Panc1 (cell line): ENCODE results near the gene ZFHX2. TPM values are rescaled to one million over a fixed set of nuclear protein-coding genes. Genes with fewer than 3 reads are reported as not detected.

Experiments
- ATAC-seq: fragments of 200-7000 bp; cut with Tn5 transposase; 2 replicates; pipeline ENCODE4 v1.9.1; 2020; ENCODE audit warnings: mild to moderate bottlenecking, moderate library complexity
- BruUV-seq: library from RNA; stranded (reverse); fragments of 400-500 nt; replicated peaks from 2 replicates; lab custom pipeline; 2021; lab: Mats Ljungman, UMichigan
- CTCF ChIA-PET: fragments of 300-600 bp; sonication (Branson Sonifier 250); formaldehyde crosslinking; loops from one replicate; lab custom pipeline; 2022; ENCODE audit warnings: antibody characterized with exemption; lab: Charles Lee
- POLR2A ChIA-PET: fragments of 300-600 bp; sonication (Branson Sonifier 250); formaldehyde crosslinking; loops from one replicate; lab custom pipeline; 2022; ENCODE audit warnings: antibody characterized with exemption; lab: Charles Lee
- DNase-seq: peaks from one replicate; pipeline ENCODE4 v3.0.0-alpha.2; 2010; ENCODE audit warnings: low read depth, low spot score
- H3K27ac ChIP-seq: 2 replicates; pipeline ENCODE4 v1.5.1; 2011; ENCODE audit warnings: mild to moderate bottlenecking, low read length, inconsistent platforms
- H3K27me3 ChIP-seq: fragments of 200-500 bp; sonication (Bioruptor generic); 2 replicates; pipeline ENCODE4 v1.6.0; 2014; ENCODE audit warnings: low read length, inconsistent platforms; ENCODE audit not compliant: control insufficient read depth, insufficient read depth
- H3K36me3 ChIP-seq: fragments of 200-500 bp; sonication (Bioruptor generic); 2 replicates; pipeline ENCODE4 v1.5.1; 2014; ENCODE audit warnings: inconsistent platforms, mild to moderate bottlenecking, low read length, moderate library complexity; ENCODE audit not compliant: control insufficient read depth, insufficient read depth
- H3K4me1 ChIP-seq: 2 replicates; pipeline ENCODE4 v1.5.1; 2011; ENCODE audit warnings: inconsistent platforms, mild to moderate bottlenecking, low read length, moderate library complexity; ENCODE audit not compliant: control insufficient read depth, insufficient read depth
- H3K4me3 ChIP-seq, 2 experiments: 2 replicates each; pipeline ENCODE4 v1.5.1; 2011 to 2012; ENCODE audit warnings: low read depth in 2 of 2, low read length in 2 of 2, mild to moderate bottlenecking in 2 of 2, inconsistent platforms in 1 of 2, moderate library complexity in 1 of 2
- H3K9me3 ChIP-seq: fragments of 200-500 bp; sonication (Bioruptor generic); 2 replicates; pipeline ENCODE4 v1.5.1; 2014; ENCODE audit warnings: low read depth, mild to moderate bottlenecking, inconsistent platforms, low read length, moderate library complexity; ENCODE audit not compliant: control insufficient read depth, insufficient read depth
- POLR2AphosphoS5 ChIP-seq: IDR thresholded peaks from 2 replicates; pipeline ENCODE4 v1.6.1; 2012; ENCODE audit warnings: mild to moderate bottlenecking, low read depth, low read length, moderate library complexity
- SIN3A ChIP-seq: IDR thresholded peaks from 2 replicates; pipeline ENCODE4 v1.6.1; 2012; ENCODE audit warnings: low read depth, mild to moderate bottlenecking, low read length, moderate library complexity, borderline replicate concordance; ENCODE audit not compliant: insufficient read depth
- TCF7L2 ChIP-seq: IDR thresholded peaks from 2 replicates; pipeline ENCODE4 v1.6.1; 2011; ENCODE audit warnings: mild to moderate bottlenecking, low read depth, low read length, inconsistent platforms
- in situ Hi-C: cut with HindIII; loops from 2 replicates; pipeline ENCODE4 v1.10.0; 2016; ENCODE audit warnings: low sequenced_read_pairs, low pct_unique_long_range_greater_than_20kb
- intact Hi-C: fragments of 100-400 bp; cut with micrococcal nuclease; formaldehyde crosslinking; loops from one replicate; pipeline ENCODE4 v1.10.0; 2022; ENCODE audit not compliant: unreplicated experiment
- total RNA-seq: library from RNA; stranded (reverse); gene quantifications from one replicate; pipeline ENCODE4 v1.2.1, GENCODE V29; 2021; ENCODE audit not compliant: unreplicated experiment
- TF ChIP-seq, protein P1 (sequence below): fragments of 450-650 bp; IDR thresholded peaks from 2 replicates; pipeline ENCODE4 v1.5.1; 2017; ENCODE audit warnings: mild to moderate bottlenecking
- TF ChIP-seq, protein P2 (sequence below), 2 experiments: IDR thresholded peaks; 2 replicates each; pipeline ENCODE4 v1.6.1; 2011 to 2012; ENCODE audit warnings: low read depth in 2 of 2, control low read depth in 1 of 2, low read length in 1 of 2, mild to moderate bottlenecking in 1 of 2, moderate library complexity in 1 of 2; ENCODE audit not compliant: insufficient read depth in 1 of 2

Gene ZFHX2
- total RNA-seq, 1 experiment from 2014 or later = 2.4 TPM

DNA sequence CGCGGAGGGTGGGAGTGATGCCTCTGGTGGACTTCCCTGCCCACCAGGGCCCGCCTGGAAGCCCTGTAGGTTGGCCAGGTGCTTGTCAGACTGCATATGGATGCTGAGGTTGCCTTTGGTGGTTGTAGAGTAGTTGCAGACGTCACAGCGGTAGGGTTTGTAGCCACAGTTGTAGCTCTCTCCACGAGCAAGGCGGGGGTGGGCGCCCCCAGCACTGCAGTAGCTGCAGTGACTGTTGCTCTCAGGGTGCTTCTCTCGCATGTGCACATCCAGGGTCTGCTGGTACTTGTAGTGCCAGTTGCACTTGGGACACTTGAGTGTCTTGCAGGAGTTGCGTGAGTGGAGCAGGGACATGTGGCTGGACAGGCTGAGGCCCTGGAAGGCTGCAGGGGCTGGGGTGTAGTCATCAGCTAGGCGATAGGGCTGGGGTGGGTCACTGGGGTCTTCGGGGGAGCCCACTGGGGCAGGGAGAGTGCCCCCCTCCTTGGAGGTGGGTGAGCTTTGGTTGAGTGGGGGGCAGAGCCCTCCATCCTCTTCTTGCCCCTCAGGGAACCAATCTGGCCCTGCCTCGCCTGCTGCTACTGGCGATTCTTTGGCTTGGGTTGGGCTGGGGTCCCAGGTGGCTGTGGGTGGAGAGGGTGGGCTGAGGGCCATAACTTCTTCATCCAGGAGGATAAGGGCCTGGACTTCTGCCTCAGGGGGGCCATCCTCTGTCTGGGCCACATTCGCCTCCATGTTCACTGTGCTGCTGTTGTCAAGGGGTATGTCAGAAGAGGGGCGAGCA, 17.7 kb downstream of the ZFHX2 start:
- Histone ChIP-seq H3K27me3 (no peaks in the 10 kb centered on the region), H3K4me1 (no peaks in the 10 kb centered on the region), H3K9me3 (no peaks in the 10 kb centered on the region), H3K36me3 (no peaks in the 10 kb centered on the region), H3K4me3 (no peak overlapping the region), H3K27ac (no peak overlapping the region)
- ATAC-seq (no peak), DNase-seq (no peak)
- BruUV-seq = no TSS peak
- in situ Hi-C loops (no loop called here), intact Hi-C loops (no loop called here)
- CTCF ChIA-PET = no interaction called here
- POLR2A ChIA-PET = no interaction called here
- TF ChIP-seq, protein P1, sequence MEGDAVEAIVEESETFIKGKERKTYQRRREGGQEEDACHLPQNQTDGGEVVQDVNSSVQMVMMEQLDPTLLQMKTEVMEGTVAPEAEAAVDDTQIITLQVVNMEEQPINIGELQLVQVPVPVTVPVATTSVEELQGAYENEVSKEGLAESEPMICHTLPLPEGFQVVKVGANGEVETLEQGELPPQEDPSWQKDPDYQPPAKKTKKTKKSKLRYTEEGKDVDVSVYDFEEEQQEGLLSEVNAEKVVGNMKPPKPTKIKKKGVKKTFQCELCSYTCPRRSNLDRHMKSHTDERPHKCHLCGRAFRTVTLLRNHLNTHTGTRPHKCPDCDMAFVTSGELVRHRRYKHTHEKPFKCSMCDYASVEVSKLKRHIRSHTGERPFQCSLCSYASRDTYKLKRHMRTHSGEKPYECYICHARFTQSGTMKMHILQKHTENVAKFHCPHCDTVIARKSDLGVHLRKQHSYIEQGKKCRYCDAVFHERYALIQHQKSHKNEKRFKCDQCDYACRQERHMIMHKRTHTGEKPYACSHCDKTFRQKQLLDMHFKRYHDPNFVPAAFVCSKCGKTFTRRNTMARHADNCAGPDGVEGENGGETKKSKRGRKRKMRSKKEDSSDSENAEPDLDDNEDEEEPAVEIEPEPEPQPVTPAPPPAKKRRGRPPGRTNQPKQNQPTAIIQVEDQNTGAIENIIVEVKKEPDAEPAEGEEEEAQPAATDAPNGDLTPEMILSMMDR = no peak

DNA sequence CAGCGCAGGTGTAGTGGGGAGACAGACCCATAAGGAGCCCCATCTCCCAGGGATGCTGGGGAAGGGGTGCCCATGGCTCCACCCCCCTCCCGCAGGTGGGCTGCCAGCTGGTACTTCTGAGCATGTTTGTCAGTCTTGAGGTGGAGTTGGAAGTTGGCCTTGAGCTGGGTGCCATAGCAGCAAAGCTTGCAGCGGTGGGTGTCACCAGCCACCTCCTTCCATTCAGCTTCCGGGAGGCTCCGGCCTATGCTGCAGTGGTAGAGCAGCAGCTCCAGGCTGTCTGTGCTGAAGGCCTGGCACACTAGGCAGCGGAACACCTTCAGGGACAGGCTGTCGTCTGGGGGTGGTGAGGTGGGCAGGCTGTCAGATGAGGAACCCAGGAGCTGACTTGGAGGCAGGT, 18.9 kb downstream of the ZFHX2 start:
- ATAC-seq (no peak), DNase-seq (no peak)
- ChIA-PET CTCF (no interaction called here), POLR2A (no interaction called here)
- no peaks in the 10 kb centered on the region for H3K27me3 ChIP-seq
- no peak overlapping the region for H3K4me3 ChIP-seq
- intact Hi-C loops = no loop called here
- TF ChIP-seq, protein P1 = no peak
- TF ChIP-seq POLR2AphosphoS5 (no peak), TCF7L2 (no peak), SIN3A (no peak)
- TF ChIP-seq, protein P2, sequence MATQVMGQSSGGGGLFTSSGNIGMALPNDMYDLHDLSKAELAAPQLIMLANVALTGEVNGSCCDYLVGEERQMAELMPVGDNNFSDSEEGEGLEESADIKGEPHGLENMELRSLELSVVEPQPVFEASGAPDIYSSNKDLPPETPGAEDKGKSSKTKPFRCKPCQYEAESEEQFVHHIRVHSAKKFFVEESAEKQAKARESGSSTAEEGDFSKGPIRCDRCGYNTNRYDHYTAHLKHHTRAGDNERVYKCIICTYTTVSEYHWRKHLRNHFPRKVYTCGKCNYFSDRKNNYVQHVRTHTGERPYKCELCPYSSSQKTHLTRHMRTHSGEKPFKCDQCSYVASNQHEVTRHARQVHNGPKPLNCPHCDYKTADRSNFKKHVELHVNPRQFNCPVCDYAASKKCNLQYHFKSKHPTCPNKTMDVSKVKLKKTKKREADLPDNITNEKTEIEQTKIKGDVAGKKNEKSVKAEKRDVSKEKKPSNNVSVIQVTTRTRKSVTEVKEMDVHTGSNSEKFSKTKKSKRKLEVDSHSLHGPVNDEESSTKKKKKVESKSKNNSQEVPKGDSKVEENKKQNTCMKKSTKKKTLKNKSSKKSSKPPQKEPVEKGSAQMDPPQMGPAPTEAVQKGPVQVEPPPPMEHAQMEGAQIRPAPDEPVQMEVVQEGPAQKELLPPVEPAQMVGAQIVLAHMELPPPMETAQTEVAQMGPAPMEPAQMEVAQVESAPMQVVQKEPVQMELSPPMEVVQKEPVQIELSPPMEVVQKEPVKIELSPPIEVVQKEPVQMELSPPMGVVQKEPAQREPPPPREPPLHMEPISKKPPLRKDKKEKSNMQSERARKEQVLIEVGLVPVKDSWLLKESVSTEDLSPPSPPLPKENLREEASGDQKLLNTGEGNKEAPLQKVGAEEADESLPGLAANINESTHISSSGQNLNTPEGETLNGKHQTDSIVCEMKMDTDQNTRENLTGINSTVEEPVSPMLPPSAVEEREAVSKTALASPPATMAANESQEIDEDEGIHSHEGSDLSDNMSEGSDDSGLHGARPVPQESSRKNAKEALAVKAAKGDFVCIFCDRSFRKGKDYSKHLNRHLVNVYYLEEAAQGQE (IDR thresholded peaks at IDR 0.05; ENCODE audit: insufficient read depth in 1 of 2, low read depth in 2 of 2, low read length in 1 of 2) = no peak
- H3K36me3 ChIP-seq = no peaks in the 10 kb centered on the region
- H3K9me3 ChIP-seq = no peaks in the 10 kb centered on the region
- H3K4me1 ChIP-seq = no peaks in the 10 kb centered on the region
- H3K27ac ChIP-seq = no peak overlapping the region
- no TSS peak for BruUV-seq
- in situ Hi-C loops = no loop called here
